ENCODE measurements around the gene EIF4G3.

- TF ChIP-seq CTCF (IDR thresholded peaks at IDR 0.05; ENCODE audit: low read length) (no peak), EZH2 (IDR thresholded peaks at IDR 0.05; ENCODE audit: borderline replicate concordance, low read length) (no peak)
These were observed 112.6 kb downstream of the EIF4G3 start for GRCh38 chr1:21064057-21064456.

Measured in OCI-LY1 (cell line).